Effector memory CD8-positive, alpha-beta T cell (primary cell): ENCODE results near the gene GUCA1A.
A peak's percentile ranks its signal among the peaks of the same experiment; 100 is the strongest.
"Not testable (repeated sequence)": the region's sequence is repeated elsewhere in the genome, so short reads cannot be mapped to it uniquely, and the experiment has no call there.

ENCODE experiments used
- ATAC-seq: fragments of 150-1000 bp; cut with Tn5 transposase; replicated peaks from 2 replicates; pipeline ENCODE4 v1.10.0; 2021; ENCODE audit warnings: mild to moderate bottlenecking, moderate library complexity
- DNase-seq, 3 experiments: peaks; one replicate each; pipeline ENCODE4 v3.0.0; 2021
- H3K27ac Mint-ChIP-seq, 2 donors: one replicate each; pipeline ENCODE4 v1.8.0; 2022; ENCODE audit warnings: mild to moderate bottlenecking in 2 of 2, mixed read lengths in 2 of 2, moderate library complexity in 2 of 2
- H3K27me3 Mint-ChIP-seq, 2 donors: one replicate each; pipeline ENCODE4 v1.8.0; 2022; ENCODE audit warnings: mixed read lengths in 2 of 2
- H3K36me3 Mint-ChIP-seq: one replicate; pipeline ENCODE4 v1.8.0; 2022; ENCODE audit warnings: mild to moderate bottlenecking, moderate library complexity, mixed read lengths; ENCODE audit not compliant: insufficient read depth
- H3K4me1 Mint-ChIP-seq, 2 donors: one replicate each; pipeline ENCODE4 v1.8.0; 2022; ENCODE audit warnings: low read depth in 2 of 2, mixed read lengths in 2 of 2
- H3K4me3 Mint-ChIP-seq, 2 donors: one replicate each; pipeline ENCODE4 v1.8.0; 2022; ENCODE audit warnings: mild to moderate bottlenecking in 2 of 2, mixed read lengths in 2 of 2, moderate library complexity in 2 of 2
- H3K9me3 Mint-ChIP-seq, 2 donors: one replicate each; pipeline ENCODE4 v1.8.0; 2022; ENCODE audit warnings: mixed read lengths in 2 of 2

The GUCA1A gene

DNA sequence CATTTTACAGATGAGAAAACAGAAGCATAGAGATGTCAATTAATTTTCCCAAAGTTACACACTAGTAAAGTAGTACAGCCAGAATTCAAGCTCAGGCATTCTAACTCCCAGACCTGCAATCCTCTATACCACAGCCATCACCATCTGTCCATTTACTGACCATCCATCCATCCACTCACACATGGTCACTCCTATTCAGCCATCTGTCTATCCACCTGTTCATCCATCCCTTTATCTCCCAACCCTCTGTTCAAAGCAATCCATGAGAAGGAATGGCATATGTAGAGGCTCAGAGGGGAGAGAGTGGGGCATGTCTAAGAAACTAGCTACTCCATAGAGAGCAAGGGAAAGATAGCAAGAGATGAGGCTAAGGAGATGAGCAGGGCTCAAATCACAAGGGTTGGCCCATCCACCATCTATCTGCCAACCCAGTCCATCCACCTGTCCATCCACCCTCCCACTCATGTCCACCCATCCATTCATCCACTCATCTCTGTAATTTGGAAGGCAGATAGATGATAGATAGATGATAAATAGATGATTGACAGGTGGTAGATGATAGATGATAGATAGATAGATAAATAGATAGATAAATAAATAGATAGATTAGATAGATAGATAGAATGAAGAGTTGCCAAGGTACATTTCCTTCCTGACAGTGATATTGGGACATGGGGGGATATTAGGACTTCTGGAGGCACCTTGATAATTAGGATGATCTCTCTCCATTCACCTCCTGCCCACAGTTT lies 18.5 kb upstream of the GUCA1A start:
- Mint-ChIP-seq H3K27ac (no peak overlapping the region), H3K4me1 (no peaks in the 10 kb centered on the region), H3K27me3 (peaks cover 0 to 7% of the 10 kb centered on the region in 2 donors)

DNA sequence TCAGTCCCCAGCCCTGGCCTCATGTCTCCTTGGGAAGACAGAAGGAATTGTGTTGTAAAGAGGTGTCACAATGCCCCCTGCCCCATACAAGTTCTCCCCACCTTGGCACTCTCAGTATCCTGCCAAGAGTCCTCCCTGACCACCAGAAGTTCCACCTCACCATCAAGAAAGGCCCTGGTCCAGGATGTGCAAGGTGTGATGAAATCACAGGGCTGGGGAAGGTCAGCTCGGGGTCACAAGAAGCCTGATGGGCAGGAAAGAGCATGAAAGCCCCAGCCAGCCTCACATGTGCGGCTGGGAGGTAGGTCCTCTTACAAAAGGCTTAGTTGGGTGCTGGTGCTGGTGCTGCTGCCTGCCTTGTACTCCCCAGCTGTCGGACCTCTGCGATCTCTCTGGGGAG lies 17.9 kb upstream of the GUCA1A start:
- ATAC-seq (no peak), DNase-seq (no peak)
- H3K27me3 Mint-ChIP-seq: peaks cover 2 to 12% of the 10 kb centered on the region in 2 donors
- H3K9me3 Mint-ChIP-seq: no peaks in the 10 kb centered on the region
- no peak overlapping the region for H3K27ac Mint-ChIP-seq
- H3K36me3 Mint-ChIP-seq: no peaks in the 10 kb centered on the region
- H3K4me3 Mint-ChIP-seq: no peak overlapping the region
- no peaks in the 10 kb centered on the region for H3K4me1 Mint-ChIP-seq

More for the DNA sequence above, 18.5 kb upstream of the GUCA1A start:
- no peaks in the 10 kb centered on the region for H3K9me3 Mint-ChIP-seq
- no peak for DNase-seq
- no peak overlapping the region for H3K4me3 Mint-ChIP-seq
- no peak for ATAC-seq
- H3K36me3 Mint-ChIP-seq: no peaks in the 10 kb centered on the region

DNA sequence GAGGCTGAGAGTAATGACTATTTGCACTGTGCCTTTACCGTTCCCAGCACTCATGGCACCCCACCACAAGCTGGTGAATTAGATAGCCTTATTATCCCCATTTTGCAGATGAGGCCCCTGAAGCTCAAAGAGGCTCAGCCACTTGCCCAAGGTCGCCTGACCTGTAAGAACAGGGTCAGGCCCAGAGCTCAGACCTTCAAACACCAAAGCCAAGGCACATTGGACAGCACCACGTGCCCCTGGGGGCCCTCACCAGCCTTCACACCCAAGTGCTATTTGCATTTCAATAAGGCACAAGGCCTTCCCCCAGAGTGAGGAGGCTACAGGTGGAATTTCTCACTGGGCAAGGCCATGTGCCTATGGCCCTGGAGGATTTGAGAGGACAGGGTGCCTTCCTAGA lies 16.5 kb upstream of the GUCA1A start:
- Mint-ChIP-seq H3K36me3 (no peaks in the 10 kb centered on the region), H3K4me1 (no peaks in the 10 kb centered on the region), H3K27me3 (peaks cover 13 to 26% of the 10 kb centered on the region in 2 donors), H3K27ac (no peak overlapping the region), H3K9me3 (no peaks in the 10 kb centered on the region), H3K4me3 (no peak overlapping the region)
- DNase-seq: no peak
- no peak for ATAC-seq

DNA sequence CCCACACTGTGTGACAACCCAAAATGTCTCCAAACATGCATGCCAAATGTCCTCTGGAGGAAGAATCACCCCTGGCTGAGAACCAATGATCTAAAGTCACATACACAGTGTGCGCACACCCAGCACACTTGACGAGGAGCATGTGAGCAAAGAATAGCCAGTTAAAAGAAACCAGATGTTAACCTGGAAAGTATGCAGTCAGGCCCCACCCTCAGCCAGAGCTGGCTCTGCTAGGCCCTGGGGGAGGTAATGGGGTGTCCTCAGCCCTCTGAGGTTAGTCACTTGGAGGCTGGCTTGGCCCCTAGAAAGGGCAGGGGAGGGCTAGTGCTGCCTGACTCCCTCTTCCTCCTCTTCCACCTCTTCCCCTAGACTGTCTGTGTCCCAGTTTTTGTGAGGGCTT lies 15.2 kb upstream of the GUCA1A start:
- DNase-seq (no peak), ATAC-seq (no peak)
- H3K36me3 Mint-ChIP-seq: no peaks in the 10 kb centered on the region
- no peak overlapping the region for H3K27ac Mint-ChIP-seq
- peaks cover 17 to 33% of the 10 kb centered on the region in 2 donors for H3K27me3 Mint-ChIP-seq
- H3K4me3 Mint-ChIP-seq: no peak overlapping the region
- H3K9me3 Mint-ChIP-seq: no peaks in the 10 kb centered on the region
- H3K4me1 Mint-ChIP-seq: no peaks in the 10 kb centered on the region

DNA sequence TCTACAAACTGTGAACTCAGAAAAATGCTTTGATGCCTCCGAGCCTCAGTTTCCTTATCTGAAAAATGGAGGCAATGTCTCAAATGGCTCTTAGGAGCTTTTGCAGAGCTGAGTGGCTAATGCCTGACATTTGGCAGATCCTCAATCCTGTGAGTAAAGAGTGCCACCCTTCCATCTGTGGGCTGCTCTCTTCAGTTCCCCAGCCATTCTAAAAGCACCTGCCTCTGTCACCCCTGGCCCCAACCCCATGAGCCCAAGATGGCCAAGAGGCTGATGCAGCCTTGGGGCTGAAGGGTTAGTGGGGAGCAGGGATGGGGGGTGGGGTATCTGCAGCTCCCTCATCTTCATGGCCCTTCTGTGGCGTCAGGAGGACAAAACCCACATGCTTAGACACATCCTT lies 14.5 kb upstream of the GUCA1A start:
- DNase-seq (no peak), ATAC-seq (no peak)
- Mint-ChIP-seq H3K36me3 (no peaks in the 10 kb centered on the region), H3K9me3 (no peaks in the 10 kb centered on the region), H3K4me1 (no peaks in the 10 kb centered on the region), H3K27ac (no peak overlapping the region), H3K27me3 (peaks cover 17 to 30% of the 10 kb centered on the region in 2 donors), H3K4me3 (no peak overlapping the region)

DNA sequence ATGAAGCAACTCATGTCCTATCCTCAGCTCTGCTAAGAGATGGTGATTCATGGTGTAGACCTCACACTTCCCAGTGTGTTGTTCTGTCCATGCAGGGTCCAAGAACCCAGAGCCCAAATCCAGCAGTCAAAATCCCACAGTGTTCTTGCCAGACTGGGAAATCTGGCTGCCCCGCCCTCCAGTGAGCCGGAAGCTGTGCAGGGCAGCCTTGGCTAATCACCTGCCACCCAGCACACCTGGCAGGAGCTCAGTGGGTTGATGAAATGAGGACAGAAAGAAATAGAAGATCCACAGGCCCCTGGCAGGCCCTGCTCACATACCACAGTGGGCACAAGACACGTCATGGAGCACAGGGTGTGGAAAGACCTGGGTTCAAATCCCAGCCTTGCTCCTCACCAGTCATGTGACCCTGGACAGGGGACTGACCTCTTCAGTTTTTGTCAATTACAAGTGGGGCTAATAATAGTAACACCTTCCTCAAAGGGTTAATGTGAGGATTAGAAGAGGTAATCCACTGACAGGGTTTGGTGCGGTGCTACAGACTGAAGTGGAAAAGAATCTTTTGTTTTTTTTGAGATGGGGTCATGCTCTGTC lies 13.6 kb upstream of the GUCA1A start:
- DNase-seq (no peak), ATAC-seq (no peak)
- Mint-ChIP-seq H3K4me3 (no peak overlapping the region), H3K36me3 (no peaks in the 10 kb centered on the region), H3K4me1 (no peaks in the 10 kb centered on the region), H3K9me3 (no peaks in the 10 kb centered on the region), H3K27me3 (peaks cover 17 to 29% of the 10 kb centered on the region in 2 donors), H3K27ac (no peak overlapping the region)

DNA sequence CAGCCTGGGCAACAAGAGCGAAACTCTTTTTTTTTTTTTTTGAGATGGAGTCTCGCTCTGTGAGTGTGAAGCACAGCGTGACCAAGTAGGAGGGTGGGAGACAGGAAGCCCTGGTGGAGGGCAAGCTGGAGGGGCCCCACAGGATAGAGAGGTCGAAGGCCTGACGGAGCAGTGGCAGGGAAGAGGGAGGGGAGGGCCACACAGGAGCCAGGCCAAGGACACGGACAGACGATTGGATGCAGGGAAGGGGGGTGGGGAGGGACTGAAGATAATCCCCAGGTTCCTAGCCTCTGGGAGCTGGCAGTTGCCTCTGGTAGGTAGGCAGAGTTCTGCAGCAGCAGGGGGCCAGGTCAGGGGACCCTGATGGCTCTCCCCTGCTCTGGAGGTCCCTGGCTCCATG lies 10.8 kb upstream of the GUCA1A start:
- no peak overlapping the region for H3K27ac Mint-ChIP-seq
- no peak overlapping the region for H3K4me3 Mint-ChIP-seq
- H3K9me3 Mint-ChIP-seq: no peaks in the 10 kb centered on the region
- no peak for DNase-seq
- H3K4me1 Mint-ChIP-seq: peaks cover 5 to 7% of the 10 kb centered on the region in 2 donors
- no peak for ATAC-seq
- no peaks in the 10 kb centered on the region for H3K36me3 Mint-ChIP-seq
- peaks cover 22 to 49% of the 10 kb centered on the region in 2 donors for H3K27me3 Mint-ChIP-seq

DNA sequence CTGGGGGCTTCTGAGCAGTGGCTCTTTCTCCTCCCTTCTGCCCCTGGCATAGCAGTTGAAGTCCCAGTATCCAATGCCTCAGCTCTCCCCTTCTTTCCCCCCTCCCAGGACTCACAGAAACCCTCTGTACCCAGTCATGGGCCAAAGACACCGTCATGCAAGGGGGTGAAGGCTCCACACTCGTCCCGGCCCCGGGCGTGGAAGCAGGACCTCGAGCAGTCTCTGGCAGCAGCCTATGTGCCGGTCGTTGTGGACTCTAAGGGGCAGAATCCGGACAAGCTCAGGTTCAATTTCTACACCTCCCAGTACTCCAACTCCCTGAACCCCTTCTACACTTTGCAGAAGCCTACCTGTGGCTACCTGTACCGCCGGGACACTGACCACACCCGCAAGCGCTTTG lies 10.4 kb upstream of the GUCA1A start:
- H3K4me3 Mint-ChIP-seq: no peak overlapping the region
- H3K36me3 Mint-ChIP-seq: no peaks in the 10 kb centered on the region
- no peaks in the 10 kb centered on the region for H3K9me3 Mint-ChIP-seq
- DNase-seq (no peak), ATAC-seq (no peak)
- H3K27me3 Mint-ChIP-seq: peaks cover 22 to 49% of the 10 kb centered on the region in 2 donors
- H3K27ac Mint-ChIP-seq: no peak overlapping the region
- peaks cover 5 to 7% of the 10 kb centered on the region in 2 donors for H3K4me1 Mint-ChIP-seq

DNA sequence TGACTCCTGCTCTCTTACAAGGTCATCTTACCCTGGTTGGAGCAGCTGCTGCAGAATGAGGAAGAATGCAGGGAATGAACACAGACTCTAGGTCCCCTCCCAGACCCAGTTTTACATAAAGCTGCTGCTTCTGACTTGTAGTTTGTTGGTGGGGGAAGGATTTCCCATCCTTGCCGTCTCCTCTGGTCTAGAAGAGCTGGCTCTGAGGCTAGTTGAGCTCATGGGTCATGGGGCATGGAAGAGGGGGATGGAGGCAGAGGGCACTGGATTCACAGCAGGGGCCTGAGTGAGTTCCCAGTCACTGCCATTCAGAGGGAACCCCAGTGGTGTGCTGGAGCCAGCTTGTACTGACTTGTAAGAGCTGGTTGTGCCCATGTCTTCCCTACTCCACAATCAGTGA lies 9.2 kb upstream of the GUCA1A start:
- Mint-ChIP-seq H3K36me3 (no peaks in the 10 kb centered on the region), H3K27ac (no peak overlapping the region), H3K27me3 (peaks cover 22 to 59% of the 10 kb centered on the region in 2 donors), H3K4me3 (no peak overlapping the region), H3K4me1 (peaks cover 5 to 7% of the 10 kb centered on the region in 2 donors), H3K9me3 (no peaks in the 10 kb centered on the region)
- ATAC-seq (no peak), DNase-seq (no peak)

DNA sequence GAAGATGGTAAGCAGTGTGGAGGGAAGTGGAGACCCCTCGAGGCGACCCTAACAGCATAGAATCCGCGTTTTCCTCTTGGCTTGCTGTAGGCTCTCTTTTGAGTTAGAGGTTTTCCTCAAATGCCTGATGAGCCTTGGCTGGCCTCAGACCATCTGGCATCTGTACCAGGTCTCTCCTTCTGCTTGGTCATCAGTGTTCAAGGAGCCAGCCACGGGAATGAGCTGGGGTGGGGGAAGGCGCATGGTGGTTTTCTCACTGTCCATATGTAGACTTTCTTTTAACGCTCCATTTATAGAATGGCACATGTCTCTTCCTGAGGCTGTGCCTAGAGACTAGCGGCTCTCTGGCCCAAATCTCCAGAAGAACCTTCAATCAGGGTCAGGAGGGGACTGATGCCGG lies 8.1 kb upstream of the GUCA1A start:
- H3K27me3 Mint-ChIP-seq: peaks cover 22 to 59% of the 10 kb centered on the region in 2 donors
- peaks cover 5 to 7% of the 10 kb centered on the region in 2 donors for H3K4me1 Mint-ChIP-seq
- DNase-seq (no peak), ATAC-seq (no peak)
- no peaks in the 10 kb centered on the region for H3K9me3 Mint-ChIP-seq
- H3K4me3 Mint-ChIP-seq: no peak overlapping the region
- no peaks in the 10 kb centered on the region for H3K36me3 Mint-ChIP-seq
- no peak overlapping the region for H3K27ac Mint-ChIP-seq

DNA sequence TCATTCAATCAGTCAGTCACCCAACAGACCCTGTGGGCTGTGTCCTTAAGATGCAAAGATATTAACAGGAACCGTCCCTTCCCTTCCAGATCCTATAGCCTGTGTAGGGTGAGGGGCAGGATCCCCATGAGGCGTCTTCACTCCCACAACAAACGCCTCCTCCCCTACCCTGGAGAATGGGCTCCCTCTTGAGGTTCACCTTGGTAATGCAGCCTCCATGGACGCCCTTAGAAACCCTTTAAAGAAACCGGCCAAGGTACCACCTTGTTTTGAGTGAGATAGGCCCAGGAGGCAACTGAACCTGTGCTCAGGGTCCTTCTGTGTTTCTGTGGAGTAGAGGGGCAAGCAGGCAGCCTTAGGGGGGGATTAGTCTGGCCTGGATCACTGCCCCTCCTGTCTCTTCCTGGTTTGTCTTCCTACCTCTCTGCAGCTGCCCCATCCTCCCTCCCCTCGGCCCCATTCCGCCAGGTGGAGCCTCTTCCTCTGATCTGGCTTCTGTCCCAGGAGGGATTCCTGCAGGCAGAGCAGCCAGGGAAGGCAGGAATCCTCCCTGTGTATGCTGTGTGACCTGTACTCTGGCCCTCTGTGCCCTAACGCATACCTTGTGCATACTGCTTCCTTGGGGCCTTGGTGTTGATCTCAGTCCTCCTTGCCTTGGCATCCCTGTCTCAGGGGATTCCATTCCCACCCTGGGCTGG lies 6.6 kb upstream of the GUCA1A start:
- H3K4me1 Mint-ChIP-seq: peaks cover 5 to 7% of the 10 kb centered on the region in 2 donors
- H3K9me3 Mint-ChIP-seq: no peaks in the 10 kb centered on the region
- H3K27ac Mint-ChIP-seq: peak overlapping the region in 1 of 2 donors; percentile 5
- no peak overlapping the region for H3K4me3 Mint-ChIP-seq
- H3K27me3 Mint-ChIP-seq: peaks cover 10 to 44% of the 10 kb centered on the region in 2 donors
- ATAC-seq: peak; percentile 86
- DNase-seq: peak; percentile 76 to 84 (median 80)
- H3K36me3 Mint-ChIP-seq: no peaks in the 10 kb centered on the region

DNA sequence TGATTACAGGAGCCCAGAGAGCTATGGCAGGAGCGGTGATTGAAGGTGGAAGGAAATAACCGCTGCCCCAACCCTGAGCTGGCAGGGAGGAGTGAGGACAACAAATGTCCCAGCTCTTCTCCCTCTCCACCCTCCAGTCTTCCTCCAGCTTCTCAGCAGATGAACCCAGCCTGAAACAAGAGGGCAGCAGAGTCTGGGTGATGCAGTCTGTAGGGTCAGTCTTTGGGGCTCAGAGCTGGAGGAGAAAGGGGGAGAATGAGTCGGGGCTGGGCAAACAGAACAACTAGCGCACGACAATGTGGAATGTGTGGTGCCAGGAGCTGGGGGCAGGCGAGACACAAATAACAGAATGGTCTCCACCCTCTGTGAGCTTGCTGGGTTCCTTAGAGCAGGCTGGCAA lies 4.5 kb upstream of the GUCA1A start:
- no peak overlapping the region for H3K27ac Mint-ChIP-seq
- ATAC-seq (no peak), DNase-seq (no peak)
- H3K36me3 Mint-ChIP-seq: no peaks in the 10 kb centered on the region
- no peak overlapping the region for H3K4me3 Mint-ChIP-seq
- H3K27me3 Mint-ChIP-seq: peaks cover 6 to 36% of the 10 kb centered on the region in 2 donors
- peaks cover 5 to 7% of the 10 kb centered on the region in 2 donors for H3K4me1 Mint-ChIP-seq
- no peaks in the 10 kb centered on the region for H3K9me3 Mint-ChIP-seq

DNA sequence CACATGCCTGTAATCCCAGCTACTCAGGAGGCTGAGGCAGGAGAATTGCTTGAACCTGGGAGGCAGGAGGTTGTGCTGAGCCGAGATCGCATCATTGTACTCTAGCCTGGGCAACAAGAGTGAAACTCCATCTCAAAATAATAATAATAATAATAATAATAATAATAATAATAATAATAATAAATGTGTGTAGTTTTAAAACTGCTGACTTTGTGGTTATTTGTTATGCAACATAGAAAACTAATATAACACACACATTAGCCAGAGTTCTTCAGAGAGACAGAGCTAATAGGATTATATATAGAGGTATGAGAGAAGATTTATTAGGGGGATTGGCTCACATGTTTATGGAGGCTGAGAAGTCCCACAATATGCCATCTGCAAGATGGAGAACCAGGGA lies 3.4 kb upstream of the GUCA1A start:
- not testable (repeated sequence) for H3K4me3 Mint-ChIP-seq, DNase-seq, H3K4me1 Mint-ChIP-seq, H3K9me3 Mint-ChIP-seq, H3K27ac Mint-ChIP-seq, ATAC-seq, H3K36me3 Mint-ChIP-seq
- H3K27me3 Mint-ChIP-seq: peaks cover 3 to 30% of the 10 kb centered on the region in 2 donors
